IPS-20b (cell line): ENCODE measurements around the gene ALB.

ENCODE experiments used
- H3K27ac ChIP-seq: one replicate; pipeline ENCODE4 v1.5.1; 2013; ENCODE audit warnings: low read length
- H3K27me3 ChIP-seq: 2 replicates; pipeline ENCODE4 v1.6.1; 2013; ENCODE audit warnings: mild to moderate bottlenecking, low read length, inconsistent platforms; ENCODE audit not compliant: insufficient read depth
- H3K36me3 ChIP-seq: 2 replicates; pipeline ENCODE4 v1.6.1; 2013; ENCODE audit warnings: low read depth, mild to moderate bottlenecking, inconsistent platforms, low read length, moderate library complexity; ENCODE audit not compliant: insufficient read depth
- H3K4me1 ChIP-seq: 2 replicates; pipeline ENCODE4 v1.6.1; 2013; ENCODE audit warnings: mild to moderate bottlenecking, control low read depth, inconsistent platforms, low read length, moderate library complexity; ENCODE audit not compliant: insufficient read depth
- H3K4me3 ChIP-seq: 2 replicates; pipeline ENCODE4 v1.5.1; 2013; ENCODE audit warnings: mild to moderate bottlenecking, low read length, inconsistent platforms
- H3K9ac ChIP-seq: 2 replicates; pipeline ENCODE4 v1.6.1; 2013; ENCODE audit warnings: low read depth, mild to moderate bottlenecking, inconsistent platforms, low read length, moderate library complexity
- H3K9me3 ChIP-seq: 2 replicates; pipeline ENCODE4 v1.6.1; 2013; ENCODE audit warnings: mild to moderate bottlenecking, low read depth, low read length, inconsistent platforms; ENCODE audit not compliant: insufficient read depth

The ALB gene

DNA sequence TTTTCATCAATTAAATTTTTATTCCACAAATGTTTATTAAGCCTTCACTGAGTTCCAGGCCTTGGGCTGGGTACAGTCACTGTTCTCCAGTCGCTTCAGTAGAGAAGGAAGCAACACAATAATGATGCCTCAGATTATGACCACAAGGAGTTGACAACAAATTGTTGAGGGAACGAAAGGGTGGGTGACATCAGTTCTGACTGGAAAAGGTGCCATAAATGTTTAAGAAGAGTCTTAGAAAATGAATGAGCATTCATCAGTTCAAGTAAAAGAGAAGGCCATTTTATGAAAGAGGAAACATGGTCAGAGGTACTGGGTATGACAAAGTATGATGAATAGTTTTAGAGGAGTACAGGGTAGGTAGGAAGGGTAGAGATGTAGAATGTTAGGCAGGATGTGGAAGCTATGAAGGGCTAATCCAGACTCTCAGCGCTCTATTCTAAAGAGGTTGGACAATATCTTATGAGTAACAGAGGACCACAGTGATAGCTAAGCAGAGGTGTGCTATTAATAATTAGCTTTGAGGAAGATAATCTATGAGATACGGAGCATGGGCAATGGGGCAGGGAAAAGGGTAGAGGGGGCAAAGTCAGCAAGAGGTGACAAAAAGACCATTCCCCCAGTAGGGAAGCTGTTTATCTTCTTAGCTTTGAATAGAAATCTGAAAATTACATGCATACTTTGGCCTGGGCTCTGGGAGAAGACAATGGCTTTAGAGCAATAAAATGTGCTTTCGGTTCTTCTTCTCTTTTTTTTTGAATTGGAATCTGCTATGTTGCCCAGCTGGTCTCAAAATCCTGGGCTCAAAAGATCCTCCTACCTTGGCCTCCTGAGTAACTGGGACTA is 52.3 kb downstream of the ALB start:
- Histone ChIP-seq H3K27me3 (no peaks in the 10 kb centered on the region; the same call in 1 of the 2 replicates), H3K27ac (no peak overlapping the region), H3K4me3 (no peak overlapping the region)

DNA sequence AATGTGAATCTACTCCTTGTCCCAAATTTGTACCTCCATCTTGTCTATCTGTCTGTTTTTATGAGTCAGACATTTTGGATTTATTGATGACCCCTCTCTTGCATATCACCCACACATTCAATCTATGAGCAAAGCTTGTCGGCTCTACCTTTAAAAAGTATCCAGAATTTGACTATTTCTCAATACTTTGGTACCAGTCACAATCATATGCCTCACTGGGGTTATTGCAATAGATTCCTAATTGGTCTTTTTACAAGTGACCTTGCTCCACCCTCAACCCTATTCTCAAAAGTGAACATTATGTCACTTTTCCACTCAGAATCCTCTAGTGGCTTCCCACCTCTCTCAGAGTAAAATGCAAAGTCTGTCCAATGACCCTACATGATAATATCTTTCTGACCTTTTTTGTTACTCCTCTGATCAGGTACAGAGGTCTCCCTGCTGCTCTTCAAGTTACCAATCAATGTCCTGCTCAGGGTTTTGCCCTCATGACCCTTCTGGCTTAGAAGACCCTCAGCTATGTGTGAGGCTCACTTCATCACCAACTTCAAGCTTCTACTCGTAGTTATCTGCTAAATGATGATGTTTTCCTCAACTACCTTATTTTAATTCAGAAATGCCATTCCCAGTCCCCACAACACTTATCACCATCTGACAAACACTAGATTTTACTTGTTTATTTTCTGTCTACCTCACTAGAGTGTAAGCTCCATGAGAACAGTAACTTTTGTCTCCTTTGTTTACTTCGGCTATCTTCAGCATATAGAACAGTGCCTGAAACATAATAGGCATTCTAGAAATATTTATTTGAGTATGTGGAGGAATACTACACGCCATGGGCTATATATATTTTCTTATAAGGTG is 54.3 kb downstream of the ALB start:
- Histone ChIP-seq H3K9me3 (no peaks in the 10 kb centered on the region), H3K4me3 (no peak overlapping the region), H3K36me3 (no peaks in the 10 kb centered on the region), H3K27me3 (no peaks in the 10 kb centered on the region), H3K9ac (no peak overlapping the region), H3K4me1 (peaks cover 7% of the 10 kb centered on the region; the same call in 1 of the 2 replicates), H3K27ac (no peak overlapping the region)

More for the DNA sequence above, 52.3 kb downstream of the ALB start:
- Histone ChIP-seq H3K9ac (no peak overlapping the region), H3K4me1 (peaks cover 25% of the 10 kb centered on the region), H3K9me3 (no peaks in the 10 kb centered on the region), H3K36me3 (no peaks in the 10 kb centered on the region)

DNA sequence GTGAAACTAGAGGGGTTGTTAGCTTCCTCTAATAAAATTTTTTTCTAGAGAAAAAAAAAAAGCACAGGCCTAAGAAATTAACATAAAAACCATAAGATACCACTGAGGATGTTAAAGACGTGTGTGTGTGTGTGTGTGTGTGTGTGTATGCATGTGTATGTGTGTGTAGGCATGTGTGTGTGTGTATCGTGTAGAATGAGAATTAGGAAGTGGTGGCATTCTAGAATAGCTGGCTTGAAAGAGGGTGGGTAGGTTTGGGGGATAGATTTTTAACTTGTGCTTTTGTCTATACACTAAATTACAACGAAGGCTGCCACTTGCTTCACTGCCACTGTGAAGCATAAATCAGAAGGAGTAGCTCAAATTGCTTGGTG is 54.9 kb downstream of the ALB start:
- Histone ChIP-seq H3K9me3 (no peaks in the 10 kb centered on the region), H3K4me1 (peaks cover 3% of the 10 kb centered on the region; the same call in 1 of the 2 replicates), H3K36me3 (no peaks in the 10 kb centered on the region), H3K27me3 (no peaks in the 10 kb centered on the region), H3K9ac (no peak overlapping the region), H3K27ac (no peak overlapping the region), H3K4me3 (no peak overlapping the region)

DNA sequence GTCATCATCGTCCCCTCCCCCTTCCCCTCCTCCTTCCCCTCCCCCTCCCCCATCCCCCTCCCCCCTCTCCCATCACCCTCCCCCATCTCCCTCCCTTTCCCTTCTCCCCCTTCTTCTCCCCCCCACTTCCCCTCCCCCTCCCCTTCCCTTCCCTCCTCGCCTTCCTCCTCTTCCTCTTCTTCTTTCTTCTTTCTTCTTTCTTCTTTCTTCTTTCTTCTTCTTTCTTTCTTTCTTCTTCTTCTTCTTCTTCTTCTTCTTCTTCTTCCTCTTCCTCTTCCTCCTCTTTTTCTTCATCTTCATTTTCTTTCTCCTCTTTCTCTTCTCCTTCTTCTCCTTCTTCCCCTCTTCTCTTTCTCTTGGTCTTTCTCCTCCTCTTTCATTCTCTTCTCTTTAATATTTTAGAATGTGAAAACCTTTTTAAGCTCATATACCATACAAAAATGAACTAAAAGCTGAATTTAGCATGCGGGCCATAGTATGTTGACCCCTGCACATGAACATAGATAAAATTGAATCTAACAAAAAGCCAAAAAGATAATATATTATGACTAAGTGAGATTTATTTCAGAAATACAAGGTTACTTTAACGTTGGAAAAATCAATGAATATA is 56.9 kb downstream of the ALB start:
- Histone ChIP-seq H3K9me3 (peaks cover 4% of the 10 kb centered on the region; the same call in 1 of the 2 replicates), H3K27me3 (no peaks in the 10 kb centered on the region), H3K9ac (no peak overlapping the region), H3K4me1 (no peaks in the 10 kb centered on the region), H3K27ac (no peak overlapping the region), H3K4me3 (no peak overlapping the region), H3K36me3 (no peaks in the 10 kb centered on the region)

DNA sequence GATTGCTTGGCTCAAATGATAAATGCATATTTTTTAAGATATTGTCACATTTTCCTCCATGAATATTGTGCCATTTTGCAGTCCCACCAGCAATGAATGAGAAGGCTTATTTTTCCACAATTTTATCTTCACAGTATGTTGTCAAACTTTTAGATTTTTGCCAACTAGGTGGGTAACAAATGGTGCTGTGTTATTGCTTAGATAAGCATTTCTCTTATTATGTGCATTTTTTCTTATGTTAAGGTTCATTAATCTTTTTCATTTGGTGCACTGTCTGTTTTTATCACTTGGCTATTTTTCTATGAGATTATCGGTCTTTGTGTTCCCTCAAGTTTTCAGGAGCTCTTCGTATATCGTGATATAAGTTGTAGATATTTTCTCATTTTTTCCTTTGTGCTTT is 64.1 kb downstream of the ALB start:
- no peak overlapping the region for H3K9ac ChIP-seq

DNA sequence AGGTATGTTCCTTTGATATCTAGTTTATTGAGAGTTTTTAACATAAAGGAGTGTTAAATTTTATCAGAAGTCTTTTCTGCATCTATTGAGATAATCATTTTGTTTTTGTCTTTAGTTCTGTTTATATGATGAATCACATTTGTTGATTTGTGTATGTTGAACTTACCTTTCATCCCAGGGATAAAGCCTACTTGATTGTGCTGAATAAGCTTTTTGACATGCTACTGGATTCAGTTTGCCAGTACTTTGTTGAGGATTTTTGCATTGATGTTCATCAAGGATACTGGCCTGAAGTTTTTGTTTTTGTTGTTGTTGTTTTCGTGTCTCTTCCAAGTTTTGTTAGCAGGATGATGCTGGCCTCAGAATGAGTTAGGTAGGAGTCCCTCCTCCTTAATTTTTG is 66.6 kb downstream of the ALB start:
- Histone ChIP-seq H3K9ac (no peak overlapping the region), H3K4me3 (no peak overlapping the region), H3K36me3 (no peaks in the 10 kb centered on the region), H3K27me3 (no peaks in the 10 kb centered on the region), H3K9me3 (peaks cover 31% of the 10 kb centered on the region), H3K27ac (no peak overlapping the region), H3K4me1 (no peaks in the 10 kb centered on the region)

More for the DNA sequence above, 64.1 kb downstream of the ALB start:
- Histone ChIP-seq H3K9me3 (peaks cover 10% of the 10 kb centered on the region; the same call in 1 of the 2 replicates), H3K4me1 (no peaks in the 10 kb centered on the region), H3K27me3 (no peaks in the 10 kb centered on the region), H3K4me3 (no peak overlapping the region), H3K36me3 (no peaks in the 10 kb centered on the region), H3K27ac (no peak overlapping the region)
